Measurements from ENCODE around the gene HACL1. TPM values are rescaled to one million over a fixed set of nuclear protein-coding genes. Genes with fewer than 3 reads are reported as not detected.

HACL1 gene
- 23.9 to 29.5 TPM (median 25.7 TPM) in 5 replicates for total RNA-seq (2022; extraction: Qiagen RNA extraction)

GRCh38 chr3:15601399-15602145 is at the start of gene HACL1, which contains the start of gene BTD:
TSS of gene HACL1 (minus strand) at chr3:15601569. CDS start at chr3:15601463, 106 bp downstream.
TSS of gene BTD (plus strand) at chr3:15601745. CDS start at chr3:15635440, 33,695 bp downstream.

GRCh38 chr3:15521573-15521965 is 79.8 kb downstream of the HACL1 start, which contains the start of gene COLQ:
TSS of gene COLQ (minus strand) at chr3:15521706. CDS start at chr3:15521625, 81 bp downstream.

Other genes starting within 250 kb of the HACL1 start
- gene METTL6, start 174.0 kb downstream of the HACL1 start, total RNA-seq (2022; extraction: Qiagen RNA extraction): 24.9 to 30.7 TPM (median 26.3 TPM) in 5 replicates
- 13.2 to 16.8 TPM (median 14.8 TPM) in 5 replicates for gene EAF1, start 174.0 kb downstream of the HACL1 start, total RNA-seq (2022; extraction: Qiagen RNA extraction)
- 0.22 to 0.54 TPM (median 0.28 TPM) in 5 replicates for gene COLQ, start 79.9 kb downstream of the HACL1 start, total RNA-seq (2022; extraction: Qiagen RNA extraction)
- gene BTD, start 176 bp upstream of the HACL1 start, total RNA-seq (2022; extraction: Qiagen RNA extraction): 15.8 to 18.4 TPM (median 16.7 TPM) in 5 replicates
- 45.5 to 61.6 TPM (median 60.2 TPM) in 5 replicates for gene ANKRD28, start 196.4 kb upstream of the HACL1 start, total RNA-seq (2022; extraction: Qiagen RNA extraction)